ENCODE results near the gene TAGLN2. TPM values are rescaled to one million over a fixed set of nuclear protein-coding genes. Genes with fewer than 3 reads are reported as not detected.

The TAGLN2 gene
- total and polyA plus RNA-seq, 9 of the 15 experiments (the other 6 are each of a cell fraction or from before 2014, with no cell fraction given), result 192 to 683 (median 455) TPM

- TF ChIP-seq ZNF175 (CRISPR knock-in tag; IDR thresholded peaks at IDR 0.05; ENCODE audit: low read depth), result no peak
- no peak for TF ChIP-seq GABPA (tag; conservative IDR thresholded peaks at IDR 0.05; ENCODE audit: low read depth)
- no peak for TF ChIP-seq MED1 (CRISPR knock-in tag; IDR thresholded peaks at IDR 0.05; ENCODE audit: borderline replicate concordance)
- no peak for TF ChIP-seq XRCC3 (IDR thresholded peaks at IDR 0.05)
- TF ChIP-seq SIN3B (IDR thresholded peaks at IDR 0.05; ENCODE audit: low read depth), result no peak
- no peak for TF ChIP-seq ZNF561 (CRISPR knock-in tag; conservative IDR thresholded peaks at IDR 0.05)
- TF ChIP-seq ZNF280A (IDR thresholded peaks at IDR 0.05; ENCODE audit: low read depth, partially characterized antibody), result no peak
- no peak for TF ChIP-seq MEIS2 (IDR thresholded peaks at IDR 0.05; ENCODE audit: partially characterized antibody)
- no peak for TF ChIP-seq ZBTB1 (CRISPR knock-in tag; IDR thresholded peaks at IDR 0.05; ENCODE audit: borderline replicate concordance, low read depth)
- TF ChIP-seq FOXO4 (CRISPR knock-in tag; IDR thresholded peaks at IDR 0.05), result no peak
- no peak for TF ChIP-seq ZNF253 (CRISPR knock-in tag; conservative IDR thresholded peaks at IDR 0.05)
- TF ChIP-seq ZNF3 (CRISPR knock-in tag; IDR thresholded peaks at IDR 0.05), result no peak
- no peak for TF ChIP-seq RAD51 (IDR thresholded peaks at IDR 0.05; ENCODE audit: borderline replicate concordance, low read depth)
- no peak for TF ChIP-seq ZNF639 (CRISPR knock-in tag; conservative IDR thresholded peaks at IDR 0.05 in 1 of 2, IDR thresholded peaks at IDR 0.05 in 1 of 2)
- TF ChIP-seq ZNF184 (CRISPR knock-in tag; IDR thresholded peaks at IDR 0.05), result no peak
- TF ChIP-seq PHB (CRISPR knock-in tag; IDR thresholded peaks at IDR 0.05), result no peak
- no peak for TF ChIP-seq NCOR1 (IDR thresholded peaks at IDR 0.05)
- TF ChIP-seq KDM2B (CRISPR knock-in tag; IDR thresholded peaks at IDR 0.05), result no peak
These were observed 20.4 kb upstream of the TAGLN2 start, which contains the start of gene IGSF9 (continued) for GRCh38 chr1:159945483-159946241.
